Progenitor cell of endocrine pancreas (in vitro differentiated cells): ENCODE measurements around the gene FER1L5. TPM values are rescaled to one million over a fixed set of nuclear protein-coding genes. Genes with fewer than 3 reads are reported as not detected.

Experiments
- DNase-seq: peaks from one replicate; pipeline ENCODE4 v3.0.0; 2021; ENCODE audit warnings: low spot score; ENCODE audit not compliant: unreplicated experiment
- H3K27ac Mint-ChIP-seq: 2 replicates; pipeline ENCODE4 v1.8.0; 2021; ENCODE audit warnings: mild to moderate bottlenecking, moderate library complexity, mixed read lengths
- H3K27me3 Mint-ChIP-seq: 2 replicates; pipeline ENCODE4 v1.8.0; 2021; ENCODE audit warnings: mixed read lengths
- H3K36me3 Mint-ChIP-seq: 2 replicates; pipeline ENCODE4 v1.8.0; 2022; ENCODE audit warnings: mixed read lengths; ENCODE audit not compliant: insufficient read depth
- H3K4me1 Mint-ChIP-seq: 2 replicates; pipeline ENCODE4 v1.8.0; 2021; ENCODE audit warnings: low read depth, mixed read lengths
- H3K4me3 Mint-ChIP-seq: 2 replicates; pipeline ENCODE4 v1.8.0; 2021; ENCODE audit warnings: low read depth, mild to moderate bottlenecking, moderate library complexity, mixed read lengths
- H3K9me3 Mint-ChIP-seq: 2 replicates; pipeline ENCODE4 v1.8.0; 2021; ENCODE audit warnings: low read depth, mixed read lengths
- total RNA-seq: library from RNA; stranded (reverse); gene quantifications from 2 replicates; pipeline ENCODE4 v1.2.1, GENCODE V29; 2021
- TF ChIP-seq, protein P1 (sequence below): fragments of 200-600 bp; sonication (generic); IDR thresholded peaks from one replicate; pipeline ENCODE4 v1.5.0; 2021; ENCODE audit warnings: antibody characterized with exemption, mild to moderate bottlenecking; ENCODE audit not compliant: unreplicated experiment

The FER1L5 gene
- total RNA-seq, 1 donor from 2014 or later: 1.5 TPM

GRCh38 chr2:96754317-96754716, 111.8 kb downstream of the FER1L5 start:
- peaks cover under 1% of the 10 kb centered on the region for H3K4me1 Mint-ChIP-seq
- H3K4me3 Mint-ChIP-seq: no peak overlapping the region
- H3K27ac Mint-ChIP-seq: no peak overlapping the region
- no peaks in the 10 kb centered on the region for H3K9me3 Mint-ChIP-seq
- H3K27me3 Mint-ChIP-seq: peaks cover 3% of the 10 kb centered on the region
- DNase-seq: no peak
- no peaks in the 10 kb centered on the region for H3K36me3 Mint-ChIP-seq
- TF ChIP-seq, protein P1, sequence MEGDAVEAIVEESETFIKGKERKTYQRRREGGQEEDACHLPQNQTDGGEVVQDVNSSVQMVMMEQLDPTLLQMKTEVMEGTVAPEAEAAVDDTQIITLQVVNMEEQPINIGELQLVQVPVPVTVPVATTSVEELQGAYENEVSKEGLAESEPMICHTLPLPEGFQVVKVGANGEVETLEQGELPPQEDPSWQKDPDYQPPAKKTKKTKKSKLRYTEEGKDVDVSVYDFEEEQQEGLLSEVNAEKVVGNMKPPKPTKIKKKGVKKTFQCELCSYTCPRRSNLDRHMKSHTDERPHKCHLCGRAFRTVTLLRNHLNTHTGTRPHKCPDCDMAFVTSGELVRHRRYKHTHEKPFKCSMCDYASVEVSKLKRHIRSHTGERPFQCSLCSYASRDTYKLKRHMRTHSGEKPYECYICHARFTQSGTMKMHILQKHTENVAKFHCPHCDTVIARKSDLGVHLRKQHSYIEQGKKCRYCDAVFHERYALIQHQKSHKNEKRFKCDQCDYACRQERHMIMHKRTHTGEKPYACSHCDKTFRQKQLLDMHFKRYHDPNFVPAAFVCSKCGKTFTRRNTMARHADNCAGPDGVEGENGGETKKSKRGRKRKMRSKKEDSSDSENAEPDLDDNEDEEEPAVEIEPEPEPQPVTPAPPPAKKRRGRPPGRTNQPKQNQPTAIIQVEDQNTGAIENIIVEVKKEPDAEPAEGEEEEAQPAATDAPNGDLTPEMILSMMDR: no peak

Other genes starting within 250 kb of the FER1L5 start
- gene NEURL3, start 137.4 kb upstream of the FER1L5 start, total RNA-seq: 0.78 and 0.86 TPM in 2 replicates
- gene ARID5A, start 106.0 kb upstream of the FER1L5 start, total RNA-seq: 7.1 and 7.7 TPM in 2 replicates
- 53.6 and 57.7 TPM in 2 replicates for gene KANSL3, start 4.5 kb upstream of the FER1L5 start, total RNA-seq
- 34.0 and 36.0 TPM in 2 replicates for gene LMAN2L, start 97.3 kb downstream of the FER1L5 start, total RNA-seq
- 10.7 and 11.1 TPM in 2 replicates for gene CNNM4, start 118.1 kb downstream of the FER1L5 start, total RNA-seq
- gene CNNM3, start 173.5 kb downstream of the FER1L5 start, total RNA-seq: 48.4 and 54.0 TPM in 2 replicates
- 6.1 and 8.3 TPM in 2 replicates for gene ANKRD23, start 201.3 kb downstream of the FER1L5 start, total RNA-seq
- 16.1 and 17.4 TPM in 2 replicates for gene ANKRD39, start 215.3 kb downstream of the FER1L5 start, total RNA-seq
- gene SEMA4C, start 227.3 kb downstream of the FER1L5 start, total RNA-seq: 74.8 and 75.0 TPM in 2 replicates